Measurements from ENCODE around the gene SLC46A3. TPM values are rescaled to one million over a fixed set of nuclear protein-coding genes. Genes with fewer than 3 reads are reported as not detected.

SLC46A3 gene
- total RNA-seq (1 to 10 TPM; 5.0 to 6.6 (median 6.0) TPM), polyA plus RNA-seq (10 to 100 TPM in 1 of 3 donors, 1 to 10 TPM in 2; 2.9 to 12.7 (median 5.7) TPM)
- long read RNA-seq, donor 1, partial matches to known transcripts = 0 of 3 reads
- long read RNA-seq, donor 1, other reads (novel, unspliced or antisense) = 0 of 3 reads
- long read RNA-seq, donor 2, transcript SLC46A3-201 (6 exons, 3,173 nt) = major isoform, 7 of 14 reads
- long read RNA-seq, donor 2, partial matches to known transcripts = 1 of 14 reads
- long read RNA-seq, donor 2, other reads (novel, unspliced or antisense) = 5 of 14 reads

GRCh38 chr13:28718543-28719226 is at the start of gene SLC46A3:
Gene SLC46A3 (minus strand): TSS chr13:28718970. CDS start chr13:28717998, 972 bp downstream.
- H3K4me1 ChIP-seq = peaks cover 18% of the 10 kb centered on the region
- DNase-seq = peak; percentile 100
- no peaks in the 10 kb centered on the region for H3K27me3 ChIP-seq (ENCODE audit: insufficient read depth in 3 of 3, low read length in 2 of 3)
- 0 to 1% (median 0%) methylated on average over 73 to 78 of the region's 78 CpGs for WGBS, 3 donors
- peak within 1 kb of the TSS; percentile 96 for H3K4me3 ChIP-seq
- TF ChIP-seq CTCF (IDR thresholded peaks at IDR 0.05) = peak; percentile 6
- intact Hi-C loops (cut with DNase I) = loop anchor here (2.0 to 5.0 kb wide), 2 partner anchors 60 to 61 kb away; partner anchors contain the start of gene POMP (in 2 of the 2)
- ATAC-seq = peak; percentile 96 to 99 (median 98)
- H3K27ac ChIP-seq = peak within 1 kb of the TSS; percentile 99
- no peaks in the 10 kb centered on the region for H3K9me3 ChIP-seq
- H3K36me3 ChIP-seq (ENCODE audit: insufficient read depth in 1 of 2, low read depth in 1 of 2) = peaks cover 0 to 11% of the 10 kb centered on the region in 2 donors

- ATAC-seq (no peak), DNase-seq (no peak)
- no peaks in the 10 kb centered on the region for H3K36me3 ChIP-seq (ENCODE audit: insufficient read depth in 1 of 2, low read depth in 1 of 2)
- H3K4me3 ChIP-seq = no peak overlapping the region
- peaks cover 3% of the 10 kb centered on the region for H3K9me3 ChIP-seq
- WGBS, 3 donors = 75 to 82% (median 79%) methylated on average over 4 of the region's 4 CpGs
- no peaks in the 10 kb centered on the region for H3K4me1 ChIP-seq
- TF ChIP-seq CTCF (IDR thresholded peaks at IDR 0.05) = no peak
- peaks cover 0 to 4% (median 0%) of the 10 kb centered on the region in 3 donors for H3K27me3 ChIP-seq (ENCODE audit: insufficient read depth in 3 of 3, low read length in 2 of 3)
- intact Hi-C loops (cut with DNase I) = no loop called here
- no peak overlapping the region for H3K27ac ChIP-seq
Observed at GRCh38 chr13:28763887-28764286, 45.1 kb upstream of the SLC46A3 start.

- Histone ChIP-seq H3K36me3 (ENCODE audit: insufficient read depth in 1 of 2, low read depth in 1 of 2) (no peaks in the 10 kb centered on the region), H3K4me1 (no peaks in the 10 kb centered on the region), H3K9me3 (peaks cover 16% of the 10 kb centered on the region), H3K4me3 (no peak overlapping the region), H3K27ac (no peak overlapping the region), H3K27me3 (ENCODE audit: insufficient read depth in 3 of 3, low read length in 2 of 3) (no peaks in the 10 kb centered on the region)
- no peak for ATAC-seq
- intact Hi-C loops (cut with DNase I) = no loop called here
- no peak for DNase-seq
- no peak for TF ChIP-seq CTCF (IDR thresholded peaks at IDR 0.05)
- 61 to 68% (median 62%) methylated on average over 4 of the region's 4 CpGs for WGBS, 3 donors
Observed at GRCh38 chr13:28761586-28761985, 42.8 kb upstream of the SLC46A3 start.

- WGBS, 3 donors = 67 to 75% (median 74%) methylated on average over 5 of the region's 5 CpGs
- no peak for DNase-seq
- TF ChIP-seq CTCF (IDR thresholded peaks at IDR 0.05) = no peak
- no peak for ATAC-seq
- Histone ChIP-seq H3K36me3 (ENCODE audit: insufficient read depth in 1 of 2, low read depth in 1 of 2) (no peaks in the 10 kb centered on the region), H3K9me3 (peaks cover 16% of the 10 kb centered on the region), H3K4me3 (peak overlapping the region; percentile 29), H3K27ac (no peak overlapping the region), H3K27me3 (ENCODE audit: insufficient read depth in 3 of 3, low read length in 2 of 3) (no peaks in the 10 kb centered on the region), H3K4me1 (peaks cover 4% of the 10 kb centered on the region)
- intact Hi-C loops (cut with DNase I) = no loop called here
Observed at GRCh38 chr13:28755546-28755870, 36.7 kb upstream of the SLC46A3 start.

All from psoas muscle (tissue), 8 donors.